GM12873 (cell line): Measurements from ENCODE around the gene RFC2.

Experiments
- CTCF ChIP-seq: IDR thresholded peaks from 2 replicates; pipeline ENCODE4 v1.5.1; 2012; ENCODE audit warnings: low read depth, mild to moderate bottlenecking, moderate library complexity, low read length, control low read depth; ENCODE audit not compliant: insufficient read depth; ENCODE audit errors: missing control alignments

RFC2 gene

GRCh38 chr7:74183142-74183541 is 71.1 kb downstream of the RFC2 start:
- no peak for TF ChIP-seq CTCF

- no peak for TF ChIP-seq CTCF
These were observed 71.6 kb downstream of the RFC2 start for GRCh38 chr7:74182453-74183090.

GRCh38 chr7:74181821-74182220 is 72.4 kb downstream of the RFC2 start:
- no peak for TF ChIP-seq CTCF
